ENCODE results near the gene ZCCHC9. TPM values are rescaled to one million over a fixed set of nuclear protein-coding genes. Genes with fewer than 3 reads are reported as not detected.

The ZCCHC9 gene
- total RNA-seq, 1 donor from 2014 or later, result 22.5 TPM

DNA sequence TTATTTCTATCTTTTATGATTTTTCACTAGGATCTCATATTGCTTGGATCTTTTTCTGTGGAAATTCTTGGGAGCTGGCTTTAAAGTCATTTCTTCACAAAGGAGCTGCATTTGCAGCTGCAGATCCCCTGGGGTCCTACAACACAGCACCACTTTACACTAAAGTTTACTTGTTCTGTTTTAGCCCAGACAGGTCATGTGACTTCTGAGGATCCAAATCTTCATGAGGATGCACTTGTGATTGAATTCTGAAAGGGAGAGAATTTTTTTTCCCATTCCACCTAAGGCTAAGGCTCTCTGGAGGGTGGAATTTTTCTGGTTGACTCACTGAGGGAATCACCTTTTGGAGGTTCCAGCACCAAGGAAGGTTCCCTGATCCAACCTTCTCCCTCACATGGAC, 49.1 kb downstream of the ZCCHC9 start:
- DNase-seq (ENCODE audit: low read depth) (no peak), FAIRE-seq (no peak)
- Histone ChIP-seq H4K20me1 (ENCODE audit: insufficient read depth, low read length) (no peaks in the 10 kb centered on the region), H3K4me2 (ENCODE audit: low read length) (no peak overlapping the region), H3K36me3 (ENCODE audit: insufficient read depth, low read length) (no peaks in the 10 kb centered on the region), H3K9ac (ENCODE audit: low read length) (no peak overlapping the region), H3K27me3 (ENCODE audit: insufficient read depth, low read length) (no peaks in the 10 kb centered on the region), H3K79me2 (ENCODE audit: insufficient read depth, low read length) (no peaks in the 10 kb centered on the region), H3K27ac (ENCODE audit: low read depth, low read length) (no peak overlapping the region), H3K9me3 (ENCODE audit: insufficient read depth, low read depth, low read length) (no peaks in the 10 kb centered on the region), H3K4me3 (ENCODE audit: insufficient read depth, low read depth, low read length) (no peak overlapping the region), H2AFZ (ENCODE audit: low read depth, low read length) (no peak overlapping the region), H3K4me1 (ENCODE audit: insufficient read depth, low read length) (no peaks in the 10 kb centered on the region)
- no peak for TF ChIP-seq CTCF (IDR thresholded peaks at IDR 0.05; ENCODE audit: insufficient read depth, low read depth, low read length)
- no peak for TF ChIP-seq EZH2 (IDR thresholded peaks at IDR 0.05; ENCODE audit: insufficient read depth, low read length)
- no peak overlapping the region for H3K27ac Mint-ChIP-seq (ENCODE audit: unreplicated experiment)
- no peaks in the 10 kb centered on the region for H3K4me1 Mint-ChIP-seq (ENCODE audit: low read depth, unreplicated experiment)
- no peaks in the 10 kb centered on the region for H3K9me3 Mint-ChIP-seq (ENCODE audit: unreplicated experiment)
- H3K36me3 Mint-ChIP-seq (ENCODE audit: low read depth, unreplicated experiment), result no peaks in the 10 kb centered on the region
- H3K4me3 Mint-ChIP-seq (ENCODE audit: unreplicated experiment), result no peak overlapping the region
- no peaks in the 10 kb centered on the region for H3K27me3 Mint-ChIP-seq (ENCODE audit: low read depth, unreplicated experiment)

- no peaks in the 10 kb centered on the region for H3K27me3 Mint-ChIP-seq (ENCODE audit: low read depth, unreplicated experiment)
- no peak overlapping the region for H3K4me2 ChIP-seq (ENCODE audit: low read length)
- DNase-seq (ENCODE audit: low read depth) (no peak), FAIRE-seq (no peak)
- H3K27ac ChIP-seq (ENCODE audit: low read depth, low read length), result no peak overlapping the region
- TF ChIP-seq EZH2 (IDR thresholded peaks at IDR 0.05; ENCODE audit: insufficient read depth, low read length) (no peak), CTCF (IDR thresholded peaks at IDR 0.05; ENCODE audit: insufficient read depth, low read depth, low read length) (no peak)
- H3K27me3 ChIP-seq (ENCODE audit: insufficient read depth, low read length), result no peaks in the 10 kb centered on the region
- H3K4me3 Mint-ChIP-seq (ENCODE audit: unreplicated experiment), result no peak overlapping the region
- no peak overlapping the region for H3K4me3 ChIP-seq (ENCODE audit: insufficient read depth, low read depth, low read length)
- no peaks in the 10 kb centered on the region for H3K36me3 Mint-ChIP-seq (ENCODE audit: low read depth, unreplicated experiment)
- H3K27ac Mint-ChIP-seq (ENCODE audit: unreplicated experiment), result no peak overlapping the region
- no peaks in the 10 kb centered on the region for H4K20me1 ChIP-seq (ENCODE audit: insufficient read depth, low read length)
- no peaks in the 10 kb centered on the region for H3K79me2 ChIP-seq (ENCODE audit: insufficient read depth, low read length)
- no peaks in the 10 kb centered on the region for H3K9me3 ChIP-seq (ENCODE audit: insufficient read depth, low read depth, low read length)
- no peak overlapping the region for H3K9ac ChIP-seq (ENCODE audit: low read length)
- H3K9me3 Mint-ChIP-seq (ENCODE audit: unreplicated experiment), result no peaks in the 10 kb centered on the region
- H3K4me1 ChIP-seq (ENCODE audit: insufficient read depth, low read length), result no peaks in the 10 kb centered on the region
- no peaks in the 10 kb centered on the region for H3K36me3 ChIP-seq (ENCODE audit: insufficient read depth, low read length)
- H3K4me1 Mint-ChIP-seq (ENCODE audit: low read depth, unreplicated experiment), result no peaks in the 10 kb centered on the region
- no peak overlapping the region for H2AFZ ChIP-seq (ENCODE audit: low read depth, low read length)
These were observed 51.8 kb downstream of the ZCCHC9 start for GRCh38 chr5:81353189-81353588.

- Histone ChIP-seq H3K4me1 (ENCODE audit: insufficient read depth, low read length) (no peaks in the 10 kb centered on the region), H3K9ac (ENCODE audit: low read length) (no peak overlapping the region), H3K27me3 (ENCODE audit: insufficient read depth, low read length) (no peaks in the 10 kb centered on the region), H3K36me3 (ENCODE audit: insufficient read depth, low read length) (no peaks in the 10 kb centered on the region), H3K4me2 (ENCODE audit: low read length) (no peak overlapping the region), H2AFZ (ENCODE audit: low read depth, low read length) (no peak overlapping the region), H3K27ac (ENCODE audit: low read depth, low read length) (no peak overlapping the region), H3K4me3 (ENCODE audit: insufficient read depth, low read depth, low read length) (no peak overlapping the region), H3K9me3 (ENCODE audit: insufficient read depth, low read depth, low read length) (no peaks in the 10 kb centered on the region), H4K20me1 (ENCODE audit: insufficient read depth, low read length) (no peaks in the 10 kb centered on the region), H3K79me2 (ENCODE audit: insufficient read depth, low read length) (no peaks in the 10 kb centered on the region)
- DNase-seq (ENCODE audit: low read depth) (no peak), FAIRE-seq (no peak)
- H3K27me3 Mint-ChIP-seq (ENCODE audit: low read depth, unreplicated experiment), result no peaks in the 10 kb centered on the region
- H3K36me3 Mint-ChIP-seq (ENCODE audit: low read depth, unreplicated experiment), result no peaks in the 10 kb centered on the region
- no peak overlapping the region for H3K4me3 Mint-ChIP-seq (ENCODE audit: unreplicated experiment)
- H3K27ac Mint-ChIP-seq (ENCODE audit: unreplicated experiment), result no peak overlapping the region
- no peaks in the 10 kb centered on the region for H3K4me1 Mint-ChIP-seq (ENCODE audit: low read depth, unreplicated experiment)
- TF ChIP-seq CTCF (IDR thresholded peaks at IDR 0.05; ENCODE audit: insufficient read depth, low read depth, low read length) (no peak), EZH2 (IDR thresholded peaks at IDR 0.05; ENCODE audit: insufficient read depth, low read length) (no peak)
- no peaks in the 10 kb centered on the region for H3K9me3 Mint-ChIP-seq (ENCODE audit: unreplicated experiment)
These were observed 52.7 kb downstream of the ZCCHC9 start for GRCh38 chr5:81354093-81354492.

Data from astrocyte (in vitro differentiated cells and primary cell).